Fibroblast of lung (primary cell): ENCODE data around the gene SRL. TPM values are rescaled to one million over a fixed set of nuclear protein-coding genes. Genes with fewer than 3 reads are reported as not detected.

Experiments used
- DNase-seq, 2 donors: peaks; one replicate each; pipeline versions ENCODE4 v3.0.0 to v3.0.0-alpha.2; 2010; ENCODE audit warnings: low read depth in 2 of 2
- H2AFZ ChIP-seq: 2 replicates; pipeline ENCODE4 v1.5.1; 2012; ENCODE audit warnings: low read length, control low read depth, inconsistent platforms
- H3K27ac ChIP-seq: 2 replicates; pipeline ENCODE4 v1.5.1; 2011; ENCODE audit warnings: low read length, control low read depth; ENCODE audit not compliant: insufficient read depth
- H3K27me3 ChIP-seq: 2 replicates; pipeline ENCODE4 v1.5.1; 2011; ENCODE audit warnings: mild to moderate bottlenecking, low read length; ENCODE audit not compliant: control insufficient read depth, insufficient read depth
- H3K36me3 ChIP-seq: 2 replicates; pipeline ENCODE4 v1.5.1; 2011; ENCODE audit warnings: low read length; ENCODE audit not compliant: control insufficient read depth, insufficient read depth
- H3K4me1 ChIP-seq: 2 replicates; pipeline ENCODE4 v1.5.1; 2011; ENCODE audit warnings: low read length; ENCODE audit not compliant: control insufficient read depth, insufficient read depth; ENCODE audit errors: extremely low read depth
- H3K4me2 ChIP-seq: 2 replicates; pipeline ENCODE4 v1.5.1; 2011; ENCODE audit warnings: low read length, control low read depth; ENCODE audit not compliant: insufficient read depth; ENCODE audit errors: extremely low read depth
- H3K4me3 ChIP-seq, 4 experiments: fragments of 200-600 bp in 1 of 4; sonication (generic) in 1 of 4; replicated peaks in 1 of 4; 2 replicates each; pipeline ENCODE4 v1.5.1; 2011 to 2016; ENCODE audit warnings: low read length in 4 of 4, low read depth in 3 of 4, mild to moderate bottlenecking in 3 of 4, control low read depth in 2 of 4, inconsistent platforms in 1 of 4, mixed read lengths in 1 of 4; ENCODE audit not compliant: insufficient read depth in 1 of 4; ENCODE audit errors: control extremely low read depth in 1 of 4
- H3K79me2 ChIP-seq: 2 replicates; pipeline ENCODE4 v1.5.1; 2012; ENCODE audit warnings: mild to moderate bottlenecking, low read length, inconsistent platforms; ENCODE audit not compliant: control insufficient read depth, insufficient read depth
- H3K9ac ChIP-seq: 2 replicates; pipeline ENCODE4 v1.5.1; 2011; ENCODE audit warnings: mild to moderate bottlenecking, low read length, control low read depth; ENCODE audit not compliant: insufficient read depth
- H3K9me3 ChIP-seq: 2 replicates; pipeline ENCODE4 v1.5.1; 2012; ENCODE audit warnings: low read depth, low read length; ENCODE audit not compliant: control insufficient read depth, insufficient read depth
- H4K20me1 ChIP-seq: 2 replicates; pipeline ENCODE4 v1.5.1; 2011; ENCODE audit warnings: low read length; ENCODE audit not compliant: control insufficient read depth, insufficient read depth; ENCODE audit errors: extremely low read depth
- CTCF ChIP-seq, 2 donors: IDR thresholded peaks in 1 of 2; conservative IDR thresholded peaks in 1 of 2; 1 replicate in 1 of 2; 2 replicates in 1 of 2; pipeline ENCODE4 v1.5.1; 2011 to 2012; ENCODE audit warnings: low read length in 2 of 2, control low read depth in 1 of 2, inconsistent platforms in 1 of 2, low read depth in 1 of 2, mild to moderate bottlenecking in 1 of 2
- EZH2 ChIP-seq: IDR thresholded peaks from 2 replicates; pipeline ENCODE4 v1.5.1; 2012; ENCODE audit warnings: low read length, control low read depth, mild to moderate bottlenecking; ENCODE audit errors: missing control alignments
- polyA plus RNA-seq, 2 donors: library from polyadenylated mRNA; depleted of rRNA in 1 of 2; stranded (reverse) in 1 of 2; unstranded in 1 of 2; fragments of >200 nt; gene quantifications; 2 replicates each; pipeline ENCODE4 v1.2.1, GENCODE V29; 2011 to 2012; ENCODE audit warnings: missing spikeins in 1 of 2
- total RNA-seq: library from RNA; depleted of rRNA; stranded (reverse); fragments of >200 nt; gene quantifications from 2 replicates; pipeline ENCODE4 v1.2.1, GENCODE V29; 2014

SRL gene
- total and polyA plus RNA-seq, 2 donors (not counting 1 experiment from before 2014, with no cell fraction given), result 0.07 to 0.17 TPM

DNA sequence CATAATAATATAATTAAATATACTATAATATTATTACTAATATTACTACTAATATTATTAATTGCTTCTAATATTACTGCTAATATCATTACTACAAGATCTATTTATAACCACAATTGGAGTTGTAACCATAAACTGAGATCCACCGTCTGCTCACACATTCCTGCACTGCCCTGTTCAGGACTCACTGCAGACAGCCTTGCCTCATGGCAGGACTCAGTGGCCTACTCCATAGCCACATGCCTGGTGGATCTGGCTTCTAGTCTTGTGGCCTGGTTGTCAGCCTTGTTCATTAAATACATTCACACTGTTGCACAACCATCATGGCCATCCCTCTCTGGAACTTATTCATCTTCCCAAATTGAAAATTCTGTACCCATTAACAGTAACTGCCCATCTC is 48.0 kb downstream of the SRL start:
- H3K4me2 ChIP-seq, result no peak overlapping the region
- no peak for TF ChIP-seq CTCF (conservative IDR thresholded peaks at IDR 0.05 in 1 of 2, IDR thresholded peaks at IDR 0.05 in 1 of 2; ENCODE audit: low read depth in 1 of 2, low read length in 2 of 2)
- TF ChIP-seq EZH2, result no peak

DNA sequence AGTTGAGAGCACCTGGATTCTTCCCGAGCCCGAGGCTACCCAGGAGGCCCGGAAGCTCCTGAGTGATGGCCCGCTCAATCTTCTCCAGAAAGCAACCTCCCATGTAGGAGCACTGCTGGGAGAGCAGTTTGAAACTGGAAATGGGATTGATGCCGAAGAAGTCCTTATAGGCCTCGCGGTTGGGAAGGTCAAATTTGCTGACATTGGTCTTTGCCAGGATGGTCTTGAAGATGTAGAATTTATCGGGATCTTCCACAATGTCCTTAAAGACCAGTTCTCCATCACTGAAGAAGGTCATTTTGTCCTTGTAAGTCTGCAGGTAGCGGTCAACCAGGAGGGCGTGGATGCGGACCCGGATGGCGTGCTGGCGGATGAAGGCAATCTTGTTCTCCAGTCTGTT is 49.7 kb downstream of the SRL start:
- Histone ChIP-seq H3K27me3 (peaks cover 5% of the 10 kb centered on the region), H2AFZ (no peak overlapping the region), H3K79me2 (no peaks in the 10 kb centered on the region), H3K9me3 (no peaks in the 10 kb centered on the region), H3K4me2 (no peak overlapping the region), H4K20me1 (no peaks in the 10 kb centered on the region), H3K4me3 (no peak overlapping the region), H3K9ac (no peak overlapping the region), H3K36me3 (no peaks in the 10 kb centered on the region), H3K27ac (no peak overlapping the region), H3K4me1 (no peaks in the 10 kb centered on the region)
- TF ChIP-seq CTCF (conservative IDR thresholded peaks at IDR 0.05 in 1 of 2, IDR thresholded peaks at IDR 0.05 in 1 of 2; ENCODE audit: low read depth in 1 of 2, low read length in 2 of 2), result no peak
- TF ChIP-seq EZH2, result no peak
- DNase-seq, result no peak

More for the DNA sequence above, 48.0 kb downstream of the SRL start:
- Histone ChIP-seq H3K4me1 (no peaks in the 10 kb centered on the region), H3K4me3 (no peak overlapping the region), H2AFZ (no peak overlapping the region), H3K27ac (no peak overlapping the region), H4K20me1 (no peaks in the 10 kb centered on the region), H3K9ac (no peak overlapping the region), H3K79me2 (no peaks in the 10 kb centered on the region), H3K9me3 (no peaks in the 10 kb centered on the region), H3K27me3 (peaks cover 5% of the 10 kb centered on the region), H3K36me3 (no peaks in the 10 kb centered on the region)
- DNase-seq, result no peak

- no peak overlapping the region for H3K4me2 ChIP-seq
- peaks cover 5% of the 10 kb centered on the region for H3K27me3 ChIP-seq
- no peaks in the 10 kb centered on the region for H3K9me3 ChIP-seq
- no peak overlapping the region for H3K9ac ChIP-seq
- no peak overlapping the region for H3K4me3 ChIP-seq
- H4K20me1 ChIP-seq, result no peaks in the 10 kb centered on the region
- H3K36me3 ChIP-seq, result no peaks in the 10 kb centered on the region
- H3K4me1 ChIP-seq, result no peaks in the 10 kb centered on the region
- no peak overlapping the region for H3K27ac ChIP-seq
- no peaks in the 10 kb centered on the region for H3K79me2 ChIP-seq
- no peak for DNase-seq
- TF ChIP-seq EZH2 (no peak), CTCF (conservative IDR thresholded peaks at IDR 0.05 in 1 of 2, IDR thresholded peaks at IDR 0.05 in 1 of 2; ENCODE audit: low read depth in 1 of 2, low read length in 2 of 2) (no peak)
- H2AFZ ChIP-seq, result no peak overlapping the region
Measured at GRCh38 chr16:4190712-4191333, 51.1 kb downstream of the SRL start.
